Stimulated activated CD4-positive, alpha-beta T cell treated with anti-CD3 and anti-CD28 coated beads, TNF-alpha, amount 100 ng/mL, for 4 hours (primary cell): Measurements from ENCODE around the gene ZNF214.
"Not testable (repeated sequence)": the region's sequence is repeated elsewhere in the genome, so short reads cannot be mapped to it uniquely, and the experiment has no call there.

Experiments used
- DNase-seq, 3 experiments: peaks; one replicate each; pipeline ENCODE4 v3.0.0-alpha.2; 2020; ENCODE audit warnings: low read depth in 3 of 3

ZNF214 gene

GRCh38 chr11:6988506-6988905, 31.6 kb downstream of the ZNF214 start:
- DNase-seq = no peak

- no peak for DNase-seq
These were observed 33.7 kb downstream of the ZNF214 start for GRCh38 chr11:6986487-6986886.

DNA sequence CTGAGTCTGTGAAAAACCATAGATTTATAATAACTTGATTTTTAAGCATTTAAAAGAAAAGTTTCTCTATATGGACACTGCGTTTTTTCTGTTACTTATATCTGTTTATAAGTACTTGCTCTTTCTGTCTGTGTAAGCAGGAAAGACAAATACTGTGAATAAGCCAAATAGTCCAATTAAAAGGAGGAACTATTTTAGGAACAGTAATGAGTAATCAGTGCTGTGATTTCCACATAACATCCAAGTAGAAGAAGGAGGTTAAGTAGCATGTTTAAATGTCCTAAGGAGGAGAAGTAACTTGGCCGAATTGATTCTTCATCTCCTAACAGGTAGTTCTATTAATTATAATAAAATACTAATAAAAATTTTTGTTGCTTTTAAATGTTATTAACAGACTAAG, 40.8 kb downstream of the ZNF214 start:
- no peak for DNase-seq

GRCh38 chr11:6969854-6970253, 50.3 kb downstream of the ZNF214 start:
- DNase-seq = not testable (repeated sequence)

DNA sequence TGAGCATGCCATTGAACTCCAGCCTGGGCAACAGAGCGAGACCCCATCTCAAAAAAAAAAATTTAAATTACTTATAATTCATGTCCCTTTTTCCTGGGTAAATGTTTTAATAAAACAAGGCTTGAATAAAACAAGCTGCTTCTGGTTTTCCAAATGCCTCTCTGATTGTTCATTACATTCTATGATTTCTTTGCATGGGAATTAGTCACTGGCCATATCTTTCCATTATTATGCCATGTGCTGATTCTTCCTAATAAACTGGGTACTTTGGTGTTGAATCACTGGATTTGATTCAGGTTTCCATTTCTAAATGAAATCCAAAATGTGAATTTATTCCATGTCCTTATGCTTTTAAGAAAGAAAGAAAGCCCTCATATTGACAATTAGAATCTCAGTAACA, 51.3 kb downstream of the ZNF214 start:
- DNase-seq = no peak

- no peak for DNase-seq
These were observed 57.5 kb downstream of the ZNF214 start for GRCh38 chr11:6962673-6963072.

DNA sequence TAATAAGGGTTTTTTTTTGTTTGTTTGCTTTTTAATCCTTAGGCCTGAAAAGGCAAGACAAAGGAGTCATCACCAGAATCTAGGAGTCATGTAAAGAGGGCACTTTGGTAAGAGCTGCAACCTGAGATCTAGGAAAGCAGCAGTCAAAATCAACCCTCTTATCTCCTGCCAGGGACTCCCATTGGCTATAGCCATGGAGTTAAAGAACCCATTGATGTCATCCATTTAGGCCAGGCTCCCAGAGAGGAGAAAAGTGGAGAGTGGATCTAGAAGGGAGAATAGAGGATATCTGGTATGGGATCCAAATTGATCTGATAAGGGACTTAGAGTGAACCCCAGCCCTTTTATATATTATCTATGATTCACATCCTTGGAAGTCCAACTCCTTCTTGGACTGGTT, 58.0 kb downstream of the ZNF214 start:
- no peak for DNase-seq

DNA sequence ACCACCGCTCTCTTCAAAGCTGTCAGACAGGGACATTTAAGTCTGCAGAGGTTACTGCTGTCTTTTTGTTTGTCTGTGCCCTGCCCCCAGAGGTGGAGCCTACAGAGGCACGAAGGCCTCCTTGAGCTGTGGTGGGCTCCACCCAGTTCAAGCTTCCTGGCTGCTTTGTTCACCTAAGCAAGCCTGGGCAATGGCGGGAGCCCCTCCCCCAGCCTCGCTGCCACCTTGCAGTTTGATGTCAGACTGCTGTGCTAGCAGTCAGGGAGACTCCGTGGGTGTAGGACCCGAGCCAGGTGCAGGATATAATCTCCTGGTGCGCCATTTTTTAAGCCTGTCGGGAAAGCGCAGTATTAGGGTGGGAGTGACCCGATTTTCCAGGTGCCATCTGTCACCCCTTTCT, 65.9 kb downstream of the ZNF214 start:
- DNase-seq = not testable (repeated sequence)
